ENCODE measurements around the gene OAS3. TPM values are rescaled to one million over a fixed set of nuclear protein-coding genes. Genes with fewer than 3 reads are reported as not detected.
A peak's percentile ranks its signal among the peaks of the same experiment; 100 is the strongest.

OAS3 gene
- polyA plus RNA-seq, 3 donors, result 22.0 to 54.3 (median 41.9) TPM

DNA sequence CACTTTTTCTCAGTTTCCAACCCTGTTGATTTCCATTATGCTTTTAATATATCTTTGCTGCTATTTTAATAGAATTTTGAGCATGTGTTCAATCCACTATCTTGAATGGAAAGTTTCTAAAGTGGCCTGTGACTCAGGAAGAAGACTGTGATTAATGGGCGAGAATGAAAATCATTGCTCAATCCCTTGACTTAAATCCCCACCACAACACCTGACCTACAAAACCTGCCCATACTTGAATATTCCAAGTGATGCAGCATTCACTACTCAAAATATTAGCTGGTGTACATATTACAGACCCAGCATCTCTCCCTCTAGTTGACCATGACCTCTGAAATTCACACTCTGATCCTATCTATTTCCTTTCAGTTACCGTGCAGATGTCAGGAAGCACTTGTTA, 1.3 kb upstream of the OAS3 start:
- H2AFZ ChIP-seq (ENCODE audit: insufficient read depth, low read depth, low read length, poor library complexity, severe bottlenecking), result no peak overlapping the region
- peaks cover 0 to 2% (median 0%) of the 10 kb centered on the region in 7 donors for H3K9me3 Mint-ChIP-seq

GRCh38 chr12:112938751-112939150, 477 bp downstream of the OAS3 start:
- Histone ChIP-seq H3K4me1 (ENCODE audit: control insufficient read depth in 1 of 2, insufficient read depth in 2 of 2, low read length in 2 of 2) (peaks cover 22 to 24% of the 10 kb centered on the region in 2 donors), H3K36me3 (replicated peaks in 1 of 2; ENCODE audit: control insufficient read depth in 1 of 2, insufficient read depth in 2 of 2, low read length in 2 of 2) (peaks cover 18 to 23% of the 10 kb centered on the region in 2 donors), H2AFZ (ENCODE audit: insufficient read depth, low read depth, low read length, poor library complexity, severe bottlenecking) (peak overlapping the region; percentile 83), H3K27ac (ENCODE audit: low read depth in 1 of 2, low read length in 2 of 2) (peak overlapping the region; percentile 61 to 72), H3K4me3 (replicated peaks in 1 of 3; ENCODE audit: low read depth in 2 of 3, low read length in 3 of 3) (peak overlapping the region; percentile 63 to 93 (median 86)), H4K20me1 (ENCODE audit: insufficient read depth, low read length) (peaks cover 27% of the 10 kb centered on the region), H3K79me2 (ENCODE audit: insufficient read depth, low read length) (peaks cover 4% of the 10 kb centered on the region), H3K9me3 (replicated peaks in 1 of 2; ENCODE audit: control insufficient read depth in 1 of 2, insufficient read depth in 1 of 2, low read length in 2 of 2) (no peaks in the 10 kb centered on the region), H3K4me2 (replicated peaks; ENCODE audit: extremely low read depth, low read length, poor library complexity, severe bottlenecking) (peak overlapping the region; percentile 94), H3K9ac (ENCODE audit: insufficient read depth, low read length, poor library complexity, severe bottlenecking) (peak overlapping the region; percentile 68), H3K27me3 (ENCODE audit: control insufficient read depth in 2 of 2, insufficient read depth in 2 of 2, low read length in 2 of 2) (no peaks in the 10 kb centered on the region)
- peaks cover 0 to 2% (median 0%) of the 10 kb centered on the region in 7 donors for H3K9me3 Mint-ChIP-seq
- H3K36me3 Mint-ChIP-seq, result peaks cover 14 to 20% of the 10 kb centered on the region in 2 donors
- no peak for DNase-seq
- intact Hi-C loops (cut with micrococcal nuclease), result no loop called here
- H3K4me3 Mint-ChIP-seq, result peak overlapping the region; percentile 90 to 94
- H3K27ac Mint-ChIP-seq, result peak overlapping the region; percentile 71 to 87 (median 83)
- no peaks in the 10 kb centered on the region for H3K27me3 Mint-ChIP-seq (ENCODE audit: low read depth in 3 of 3)
- TF ChIP-seq CTCF (IDR thresholded peaks at IDR 0.05), result no peak
- WGBS (ENCODE audit: insufficient coverage), result 9% methylated on average over 8 of the region's 11 CpGs
- H3K4me1 Mint-ChIP-seq, result peaks cover 25% of the 10 kb centered on the region

More for the DNA sequence above, 1.3 kb upstream of the OAS3 start:
- TF ChIP-seq CTCF (IDR thresholded peaks at IDR 0.05), result no peak
- H3K4me2 ChIP-seq (replicated peaks; ENCODE audit: extremely low read depth, low read length, poor library complexity, severe bottlenecking), result no peak overlapping the region
- peaks cover 4% of the 10 kb centered on the region for H3K79me2 ChIP-seq (ENCODE audit: insufficient read depth, low read length)
- no peak overlapping the region for H3K4me3 ChIP-seq (replicated peaks in 1 of 3; ENCODE audit: low read depth in 2 of 3, low read length in 3 of 3)
- peaks cover 6 to 8% of the 10 kb centered on the region in 2 donors for H3K36me3 ChIP-seq (replicated peaks in 1 of 2; ENCODE audit: control insufficient read depth in 1 of 2, insufficient read depth in 2 of 2, low read length in 2 of 2)
- DNase-seq, result peak in 1 of 3 donors; percentile 43
- H3K9ac ChIP-seq (ENCODE audit: insufficient read depth, low read length, poor library complexity, severe bottlenecking), result no peak overlapping the region
- 0% methylated on average over 1 of the region's 2 CpGs for WGBS (ENCODE audit: insufficient coverage)
- Mint-ChIP-seq H3K27ac (peak overlapping the region in 2 of 7 donors; percentile 1 to 6), H3K27me3 (ENCODE audit: low read depth in 3 of 3) (peaks cover 0 to 3% (median 0%) of the 10 kb centered on the region in 3 donors), H3K36me3 (peaks cover 7 to 9% of the 10 kb centered on the region in 2 donors), H3K4me3 (no peak overlapping the region), H3K4me1 (peaks cover 28% of the 10 kb centered on the region)
- no peaks in the 10 kb centered on the region for H3K27me3 ChIP-seq (ENCODE audit: control insufficient read depth in 2 of 2, insufficient read depth in 2 of 2, low read length in 2 of 2)
- intact Hi-C loops (cut with micrococcal nuclease), result no loop called here
- H3K9me3 ChIP-seq (replicated peaks in 1 of 2; ENCODE audit: control insufficient read depth in 1 of 2, insufficient read depth in 1 of 2, low read length in 2 of 2), result no peaks in the 10 kb centered on the region
- peaks cover 19% of the 10 kb centered on the region for H4K20me1 ChIP-seq (ENCODE audit: insufficient read depth, low read length)
- peak overlapping the region in 1 of 2 donors; percentile 4 for H3K27ac ChIP-seq (ENCODE audit: low read depth in 1 of 2, low read length in 2 of 2)
- peaks cover 22 to 24% of the 10 kb centered on the region in 2 donors for H3K4me1 ChIP-seq (ENCODE audit: control insufficient read depth in 1 of 2, insufficient read depth in 2 of 2, low read length in 2 of 2)
